KMS-11 (cell line): ENCODE data around the gene OSBPL1A.

Source experiments
- H2AFZ ChIP-seq: fragments of 200-600 bp; sonication (generic); 2 replicates; pipeline ENCODE4 v1.6.1; 2016; ENCODE audit warnings: antibody characterized with exemption, mixed run types, low read depth
- H3K27ac ChIP-seq: fragments of 200-600 bp; sonication (generic); 2 replicates; pipeline ENCODE4 v1.6.1; 2016; ENCODE audit warnings: mild to moderate bottlenecking, mixed run types
- H3K27me3 ChIP-seq: fragments of 200-600 bp; sonication (generic); 2 replicates; pipeline ENCODE4 v1.6.1; 2017; ENCODE audit warnings: mild to moderate bottlenecking, low read depth, mixed run types, moderate library complexity; ENCODE audit not compliant: insufficient read depth
- H3K36me3 ChIP-seq: fragments of 200-600 bp; sonication (generic); 2 replicates; pipeline ENCODE4 v1.6.1; 2017; ENCODE audit warnings: mild to moderate bottlenecking, mixed run types; ENCODE audit not compliant: insufficient read depth
- H3K4me1 ChIP-seq: fragments of 200-600 bp; sonication (generic); 2 replicates; pipeline ENCODE4 v1.6.1; 2016; ENCODE audit warnings: mild to moderate bottlenecking, low read depth, mixed run types; ENCODE audit not compliant: poor library complexity, severe bottlenecking
- H3K4me2 ChIP-seq: fragments of 200-600 bp; sonication (generic); 2 replicates; pipeline ENCODE4 v1.7.0; 2016; ENCODE audit warnings: mild to moderate bottlenecking, mixed run types
- H3K4me3 ChIP-seq: fragments of 200-600 bp; sonication (generic); IDR thresholded peaks from 2 replicates; pipeline ENCODE4 v1.6.1; 2017; ENCODE audit warnings: low read depth, low read length, mixed read lengths; ENCODE audit not compliant: insufficient read depth
- H3K79me2 ChIP-seq: fragments of 200-600 bp; sonication (generic); 2 replicates; pipeline ENCODE4 v1.6.1; 2016; ENCODE audit warnings: low read depth, mixed run types; ENCODE audit not compliant: insufficient read depth
- H3K9ac ChIP-seq: fragments of 200-600 bp; sonication (generic); 2 replicates; pipeline ENCODE4 v1.6.1; 2016; ENCODE audit warnings: mild to moderate bottlenecking, mixed run types
- H4K20me1 ChIP-seq: fragments of 200-600 bp; sonication (generic); 2 replicates; pipeline ENCODE4 v1.6.1; 2016; ENCODE audit warnings: mild to moderate bottlenecking, mixed run types; ENCODE audit not compliant: insufficient read depth
- CTCF ChIP-seq: fragments of 200-600 bp; sonication (generic); conservative IDR thresholded peaks from 2 replicates; pipeline ENCODE4 v1.6.1; 2017; ENCODE audit warnings: low read depth, mild to moderate bottlenecking, antibody characterized with exemption, low read length, moderate library complexity, mixed read lengths

The OSBPL1A gene

GRCh38 chr18:24259869-24260641 lies 137.6 kb downstream of the OSBPL1A start:
- no peak overlapping the region for H3K27ac ChIP-seq
- H3K9ac ChIP-seq: no peak overlapping the region
- no peak overlapping the region for H2AFZ ChIP-seq
- no peak overlapping the region for H3K4me2 ChIP-seq
- H3K4me3 ChIP-seq: no peak overlapping the region
- H3K79me2 ChIP-seq: no peaks in the 10 kb centered on the region
- no peaks in the 10 kb centered on the region for H3K4me1 ChIP-seq
- TF ChIP-seq CTCF: no peak
- H3K27me3 ChIP-seq: no peaks in the 10 kb centered on the region
- no peaks in the 10 kb centered on the region for H4K20me1 ChIP-seq
- H3K36me3 ChIP-seq: no peaks in the 10 kb centered on the region

- H3K27ac ChIP-seq: no peak overlapping the region
- H3K4me3 ChIP-seq: no peak overlapping the region
- H4K20me1 ChIP-seq: no peaks in the 10 kb centered on the region
- no peaks in the 10 kb centered on the region for H3K36me3 ChIP-seq
- H3K79me2 ChIP-seq: no peaks in the 10 kb centered on the region
- no peak overlapping the region for H3K4me2 ChIP-seq
- H3K9ac ChIP-seq: no peak overlapping the region
- no peak overlapping the region for H2AFZ ChIP-seq
- H3K27me3 ChIP-seq: no peaks in the 10 kb centered on the region
- no peak for TF ChIP-seq CTCF
- H3K4me1 ChIP-seq: no peaks in the 10 kb centered on the region
Measured at GRCh38 chr18:24254071-24254470, 143.6 kb downstream of the OSBPL1A start.

GRCh38 chr18:24249716-24250115 lies 147.9 kb downstream of the OSBPL1A start:
- no peak overlapping the region for H3K4me3 ChIP-seq
- no peaks in the 10 kb centered on the region for H3K79me2 ChIP-seq
- no peak overlapping the region for H2AFZ ChIP-seq
- no peak overlapping the region for H3K4me2 ChIP-seq
- H3K27ac ChIP-seq: no peak overlapping the region
- no peaks in the 10 kb centered on the region for H3K36me3 ChIP-seq
- H3K4me1 ChIP-seq: no peaks in the 10 kb centered on the region
- H3K9ac ChIP-seq: no peak overlapping the region
- H4K20me1 ChIP-seq: no peaks in the 10 kb centered on the region
- no peak for TF ChIP-seq CTCF
- no peaks in the 10 kb centered on the region for H3K27me3 ChIP-seq

GRCh38 chr18:24248359-24248758 lies 149.3 kb downstream of the OSBPL1A start:
- Histone ChIP-seq H3K79me2 (no peaks in the 10 kb centered on the region), H3K4me3 (no peak overlapping the region), H4K20me1 (no peaks in the 10 kb centered on the region), H2AFZ (no peak overlapping the region), H3K27ac (no peak overlapping the region), H3K4me1 (no peaks in the 10 kb centered on the region), H3K27me3 (no peaks in the 10 kb centered on the region), H3K9ac (no peak overlapping the region), H3K4me2 (no peak overlapping the region), H3K36me3 (no peaks in the 10 kb centered on the region)
- TF ChIP-seq CTCF: no peak
